ENCODE results near the gene HARS2.
"Not testable (repeated sequence)": the region's sequence is repeated elsewhere in the genome, so short reads cannot be mapped to it uniquely, and the experiment has no call there.

Gene HARS2, protein sequence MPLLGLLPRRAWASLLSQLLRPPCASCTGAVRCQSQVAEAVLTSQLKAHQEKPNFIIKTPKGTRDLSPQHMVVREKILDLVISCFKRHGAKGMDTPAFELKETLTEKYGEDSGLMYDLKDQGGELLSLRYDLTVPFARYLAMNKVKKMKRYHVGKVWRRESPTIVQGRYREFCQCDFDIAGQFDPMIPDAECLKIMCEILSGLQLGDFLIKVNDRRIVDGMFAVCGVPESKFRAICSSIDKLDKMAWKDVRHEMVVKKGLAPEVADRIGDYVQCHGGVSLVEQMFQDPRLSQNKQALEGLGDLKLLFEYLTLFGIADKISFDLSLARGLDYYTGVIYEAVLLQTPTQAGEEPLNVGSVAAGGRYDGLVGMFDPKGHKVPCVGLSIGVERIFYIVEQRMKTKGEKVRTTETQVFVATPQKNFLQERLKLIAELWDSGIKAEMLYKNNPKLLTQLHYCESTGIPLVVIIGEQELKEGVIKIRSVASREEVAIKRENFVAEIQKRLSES

DNA sequence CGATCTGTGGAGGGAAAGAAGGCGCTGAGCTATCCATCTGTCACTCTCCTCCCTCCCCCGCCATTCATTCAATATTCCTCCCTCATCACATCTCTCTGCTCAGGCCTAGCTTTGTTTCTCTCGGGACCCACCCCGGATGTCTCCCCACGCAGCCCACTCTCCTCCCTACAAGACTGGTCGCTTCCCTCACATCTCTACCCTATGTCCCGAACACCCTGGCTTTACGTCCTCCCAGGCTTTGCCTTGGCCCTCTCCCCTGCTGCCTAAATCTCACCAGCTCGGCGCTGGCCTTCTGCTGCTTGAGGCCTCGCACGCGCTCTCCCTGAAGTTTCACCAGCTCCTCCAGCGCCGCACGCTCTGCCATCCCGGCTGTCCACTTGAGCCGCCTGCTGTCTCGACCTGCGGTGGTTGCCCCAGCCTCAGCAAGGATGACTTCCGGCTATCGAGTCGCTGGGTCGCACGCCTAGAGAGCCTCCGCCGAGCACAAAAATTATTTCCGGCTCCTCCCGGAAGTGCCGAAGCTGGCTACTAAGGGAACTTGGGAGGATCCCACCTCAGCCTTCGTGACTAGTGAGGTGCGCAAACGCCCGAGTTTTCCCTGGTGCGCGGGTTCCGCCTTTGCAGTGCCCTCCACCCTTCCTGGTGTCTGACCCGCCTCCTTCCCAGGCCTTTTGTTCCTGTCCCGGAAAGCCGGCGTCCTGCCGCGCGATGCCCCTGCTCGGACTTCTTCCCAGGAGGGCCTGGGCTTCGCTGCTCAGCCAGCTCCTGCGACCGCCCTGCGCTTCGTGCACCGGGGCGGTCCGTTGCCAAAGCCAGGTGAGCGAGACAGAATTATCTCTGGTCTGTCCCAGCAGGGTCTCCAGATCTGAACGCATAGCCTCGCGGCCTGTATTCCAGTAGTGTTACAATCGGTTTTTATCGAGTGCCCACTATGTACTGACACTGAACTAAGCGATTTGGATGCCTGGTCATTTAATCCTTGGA, at the start of gene HARS2, which contains the start of gene HARS1:
Gene HARS2, plus strand, starts transcription at position 515 of the 984 bp plus-strand sequence. Its CDS starts 194 bp downstream, at position 709.
Gene HARS1, minus strand, starts transcription at position 430 of the 984 bp plus-strand sequence. Its CDS starts 66 bp downstream, at position 364.
- Histone ChIP-seq H3K9ac (ENCODE audit: low read length) (peak within 1 kb of the TSS; percentile 84), H3K36me3 (ENCODE audit: control insufficient read depth, insufficient read depth, low read length) (peaks cover 3% of the 10 kb centered on the region), H3K4me1 (ENCODE audit: control insufficient read depth, insufficient read depth, low read length) (peaks cover 12% of the 10 kb centered on the region), H3K27me3 (ENCODE audit: control insufficient read depth, insufficient read depth, low read length) (no peaks in the 10 kb centered on the region), H3K9me3 (ENCODE audit: control insufficient read depth, low read length) (no peaks in the 10 kb centered on the region), H3K4me3 (ENCODE audit: low read length) (peak within 1 kb of the TSS; percentile 79)

DNA sequence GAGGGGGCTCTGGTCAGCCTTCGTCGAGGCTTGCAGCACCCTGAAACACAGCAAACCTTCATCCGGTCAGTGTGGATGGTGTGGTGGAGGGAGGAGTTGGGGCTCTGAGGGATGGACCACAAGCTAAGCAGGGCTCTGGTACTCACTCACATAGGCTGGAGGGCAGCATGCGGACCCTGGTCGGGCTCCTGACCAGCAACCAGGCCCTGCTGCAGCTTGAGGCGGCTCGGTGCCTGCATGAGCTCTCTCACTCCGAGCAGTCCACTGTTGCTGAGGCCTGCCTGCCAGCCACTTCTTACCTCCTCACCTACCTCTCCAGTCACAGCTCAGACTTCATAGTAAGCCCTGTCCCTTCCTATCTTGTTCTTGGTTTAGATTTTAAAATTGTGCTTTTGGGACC, 49.5 kb upstream of the HARS2 start:
- Histone ChIP-seq H3K9me3 (ENCODE audit: control insufficient read depth, low read length) (no peaks in the 10 kb centered on the region), H3K36me3 (ENCODE audit: control insufficient read depth, insufficient read depth, low read length) (no peaks in the 10 kb centered on the region), H3K4me3 (ENCODE audit: low read length) (no peak overlapping the region), H3K9ac (ENCODE audit: low read length) (no peak overlapping the region), H3K27me3 (ENCODE audit: control insufficient read depth, insufficient read depth, low read length) (no peaks in the 10 kb centered on the region), H3K4me1 (ENCODE audit: control insufficient read depth, insufficient read depth, low read length) (peaks cover 11% of the 10 kb centered on the region)

DNA sequence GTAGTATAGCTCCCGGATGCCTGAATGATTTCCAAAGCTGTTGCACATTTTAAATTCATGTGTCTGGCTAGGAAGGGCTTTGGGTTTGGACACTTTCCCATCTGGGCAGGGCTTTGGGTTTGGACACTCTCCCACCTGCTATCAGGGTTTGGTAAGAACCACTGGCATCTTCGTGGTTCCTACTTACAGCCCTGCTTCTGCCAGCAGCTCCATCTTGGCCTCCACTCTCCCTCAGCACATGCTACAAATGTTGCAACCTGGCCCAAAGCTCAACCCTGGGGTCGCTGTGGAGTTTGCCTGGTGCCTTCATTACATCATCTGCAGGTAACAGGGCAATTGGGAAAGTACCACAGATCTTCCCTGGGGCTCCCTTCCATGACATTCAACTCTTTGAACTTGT, 48.5 kb upstream of the HARS2 start:
- H3K36me3 ChIP-seq (ENCODE audit: control insufficient read depth, insufficient read depth, low read length), result no peaks in the 10 kb centered on the region
- peaks cover 12% of the 10 kb centered on the region for H3K4me1 ChIP-seq (ENCODE audit: control insufficient read depth, insufficient read depth, low read length)
- H3K9me3 ChIP-seq (ENCODE audit: control insufficient read depth, low read length), result no peaks in the 10 kb centered on the region
- H3K4me3 ChIP-seq (ENCODE audit: low read length), result no peak overlapping the region
- H3K27me3 ChIP-seq (ENCODE audit: control insufficient read depth, insufficient read depth, low read length), result no peaks in the 10 kb centered on the region
- no peak overlapping the region for H3K9ac ChIP-seq (ENCODE audit: low read length)

DNA sequence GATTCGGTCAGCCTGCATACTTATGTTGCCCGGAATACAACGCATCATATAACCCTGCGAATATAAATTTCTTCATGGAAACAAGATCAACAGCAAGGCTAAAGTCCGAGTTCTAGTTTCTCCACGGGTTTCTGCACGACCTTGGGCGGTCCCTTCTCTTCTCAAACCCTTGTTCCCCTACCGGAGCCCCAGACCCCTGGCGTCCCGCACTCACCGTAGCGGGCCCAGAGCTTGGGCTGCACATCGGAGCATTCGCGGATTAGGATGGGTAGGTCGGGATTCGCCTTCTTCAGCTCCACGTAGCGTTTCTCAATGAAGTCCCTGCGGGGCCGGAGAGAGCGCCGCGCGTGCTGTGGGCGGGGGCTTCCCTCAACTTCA, 44.2 kb upstream of the HARS2 start:
- Histone ChIP-seq H3K36me3 (ENCODE audit: control insufficient read depth, insufficient read depth, low read length) (no peaks in the 10 kb centered on the region), H3K9me3 (ENCODE audit: control insufficient read depth, low read length) (no peaks in the 10 kb centered on the region), H3K9ac (ENCODE audit: low read length) (peak overlapping the region; percentile 85), H3K27me3 (ENCODE audit: control insufficient read depth, insufficient read depth, low read length) (no peaks in the 10 kb centered on the region), H3K4me3 (ENCODE audit: low read length) (peak overlapping the region; percentile 74), H3K4me1 (ENCODE audit: control insufficient read depth, insufficient read depth, low read length) (peaks cover 6% of the 10 kb centered on the region)

DNA sequence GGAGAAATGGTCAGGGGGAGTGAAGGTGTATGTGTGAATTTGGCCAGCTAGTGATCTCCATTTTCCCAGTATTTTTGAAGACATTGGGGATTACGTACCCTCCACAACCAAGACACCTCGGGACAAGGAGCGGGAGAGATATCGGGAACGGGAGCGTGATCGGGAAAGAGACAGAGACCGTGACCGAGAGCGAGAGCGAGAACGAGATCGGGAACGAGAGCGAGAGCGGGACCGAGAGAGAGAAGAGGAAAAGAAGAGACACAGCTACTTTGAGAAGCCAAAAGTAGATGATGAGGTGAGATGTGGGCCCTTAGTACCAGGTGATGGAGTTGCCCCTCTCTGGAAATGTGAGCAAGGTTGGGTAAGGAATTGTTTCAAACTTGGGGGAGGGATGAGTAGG, 32.4 kb upstream of the HARS2 start:
- Histone ChIP-seq H3K36me3 (ENCODE audit: control insufficient read depth, insufficient read depth, low read length) (peaks cover 13% of the 10 kb centered on the region), H3K9ac (ENCODE audit: low read length) (no peak overlapping the region), H3K27me3 (ENCODE audit: control insufficient read depth, insufficient read depth, low read length) (no peaks in the 10 kb centered on the region), H3K4me1 (ENCODE audit: control insufficient read depth, insufficient read depth, low read length) (no peaks in the 10 kb centered on the region), H3K4me3 (ENCODE audit: low read length) (no peak overlapping the region), H3K9me3 (ENCODE audit: control insufficient read depth, low read length) (no peaks in the 10 kb centered on the region)

DNA sequence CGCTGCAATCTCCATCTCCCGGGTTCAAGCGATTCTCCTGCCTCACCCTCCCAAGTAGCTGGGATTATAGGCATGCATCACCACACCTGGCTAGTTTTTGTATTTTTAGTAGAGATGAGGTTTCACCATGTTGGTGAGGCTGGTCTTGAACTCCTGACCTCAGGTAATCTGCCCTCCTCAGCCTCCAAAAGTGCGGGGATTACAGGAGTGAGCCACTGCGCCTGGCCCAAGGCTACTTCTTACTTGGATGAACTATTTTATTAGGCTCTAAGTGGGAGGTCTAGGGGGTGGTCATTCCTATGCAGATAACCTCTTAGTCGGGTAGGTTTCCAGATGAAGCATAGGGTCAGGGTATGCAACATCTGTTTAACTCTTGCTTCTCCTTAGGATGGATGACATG, 30.9 kb upstream of the HARS2 start:
- not testable (repeated sequence) for H3K27me3 ChIP-seq (ENCODE audit: control insufficient read depth, insufficient read depth, low read length); H3K4me1 ChIP-seq (ENCODE audit: control insufficient read depth, insufficient read depth, low read length); H3K9me3 ChIP-seq (ENCODE audit: control insufficient read depth, low read length); H3K9ac ChIP-seq (ENCODE audit: low read length); H3K4me3 ChIP-seq (ENCODE audit: low read length)
- H3K36me3 ChIP-seq (ENCODE audit: control insufficient read depth, insufficient read depth, low read length), result peaks cover 11% of the 10 kb centered on the region

DNA sequence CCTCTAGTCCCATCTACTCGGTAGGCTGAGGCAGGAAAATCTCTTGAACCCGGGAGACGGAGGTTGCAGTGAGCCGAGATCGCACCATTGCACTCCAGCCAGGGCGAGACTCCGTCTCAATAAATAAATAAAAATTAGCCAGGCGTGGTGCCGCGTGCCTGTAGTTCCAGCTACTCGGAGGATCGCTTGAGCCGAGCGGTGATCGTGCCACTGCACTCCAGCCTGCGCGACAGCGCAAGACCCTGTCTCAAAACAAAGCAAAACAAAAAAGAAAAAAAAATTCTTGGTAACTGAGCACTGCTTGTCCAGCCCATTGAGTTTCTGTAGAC, 27.3 kb upstream of the HARS2 start:
- H3K4me1 ChIP-seq (ENCODE audit: control insufficient read depth, insufficient read depth, low read length), result no peaks in the 10 kb centered on the region
- no peaks in the 10 kb centered on the region for H3K9me3 ChIP-seq (ENCODE audit: control insufficient read depth, low read length)
- peaks cover 13% of the 10 kb centered on the region for H3K36me3 ChIP-seq (ENCODE audit: control insufficient read depth, insufficient read depth, low read length)
- peak overlapping the region; percentile 68 for H3K9ac ChIP-seq (ENCODE audit: low read length)
- H3K4me3 ChIP-seq (ENCODE audit: low read length), result peak overlapping the region; percentile 87
- H3K27me3 ChIP-seq (ENCODE audit: control insufficient read depth, insufficient read depth, low read length), result no peaks in the 10 kb centered on the region

DNA sequence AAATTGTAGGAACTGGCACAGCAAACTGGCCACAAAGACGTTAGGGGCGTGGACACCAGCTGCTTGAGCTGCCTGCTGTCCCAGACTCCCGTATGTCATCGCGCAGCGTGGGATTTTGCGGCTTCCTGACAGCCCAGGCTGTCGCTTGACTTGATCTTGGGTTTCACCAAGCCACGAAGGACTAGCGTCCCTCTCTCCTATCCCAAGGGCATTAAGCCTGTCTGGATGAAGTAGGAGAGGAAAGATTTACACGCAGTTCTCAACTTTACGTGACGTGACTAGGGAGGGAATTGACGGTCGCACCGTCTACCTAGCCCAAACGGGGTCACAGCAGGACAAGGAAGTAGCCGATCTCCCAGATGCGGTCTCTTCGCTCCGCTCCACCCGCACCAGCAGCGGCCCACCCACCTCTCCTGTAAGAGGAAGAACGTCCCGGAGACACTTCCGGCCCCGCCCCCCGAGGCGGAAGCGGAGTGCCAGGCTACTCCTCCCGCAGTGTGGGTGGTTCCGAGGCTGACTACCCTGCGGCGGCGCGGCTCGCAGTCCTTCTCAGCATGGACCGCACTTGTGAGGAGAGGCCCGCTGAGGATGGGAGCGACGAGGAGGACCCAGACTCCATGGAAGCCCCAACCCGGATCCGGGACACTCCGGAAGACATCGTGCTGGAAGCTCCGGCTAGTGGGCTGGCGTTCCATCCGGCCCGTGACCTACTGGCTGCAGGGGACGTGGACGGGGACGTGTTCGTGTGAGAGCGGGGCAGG, 26.7 kb upstream of the HARS2 start, which contains the start of gene WDR55:
Gene WDR55, plus strand, starts transcription at position 546 of the 761 bp plus-strand sequence. Its CDS starts 9 bp downstream, at position 555.
- H3K27me3 ChIP-seq (ENCODE audit: control insufficient read depth, insufficient read depth, low read length), result no peaks in the 10 kb centered on the region
- H3K36me3 ChIP-seq (ENCODE audit: control insufficient read depth, insufficient read depth, low read length), result peaks cover 16% of the 10 kb centered on the region
- H3K4me3 ChIP-seq (ENCODE audit: low read length), result peak within 1 kb of the TSS; percentile 87

DNA sequence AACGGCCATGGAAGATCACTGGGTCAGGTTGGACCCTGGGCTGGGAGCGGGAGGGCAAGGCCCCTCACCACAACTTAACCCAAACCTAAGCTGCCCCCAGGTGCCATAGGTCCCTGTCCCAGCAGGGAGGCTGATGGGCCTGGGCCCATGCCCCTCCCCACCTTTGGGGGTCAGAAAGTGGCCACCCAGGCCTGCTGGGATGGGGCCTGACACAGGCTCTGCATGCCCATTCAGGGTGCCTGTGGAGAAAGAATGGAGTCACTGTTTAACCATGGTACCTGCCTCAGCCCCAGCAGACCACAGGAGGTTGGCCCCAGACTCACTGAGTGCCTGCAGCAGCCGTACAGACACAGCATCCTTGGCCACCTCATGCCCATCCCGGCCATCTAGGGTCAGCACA, 20.2 kb upstream of the HARS2 start:
- not testable (repeated sequence) for H3K4me3 ChIP-seq (ENCODE audit: low read length); H3K9me3 ChIP-seq (ENCODE audit: control insufficient read depth, low read length); H3K9ac ChIP-seq (ENCODE audit: low read length); H3K27me3 ChIP-seq (ENCODE audit: control insufficient read depth, insufficient read depth, low read length)
- Histone ChIP-seq H3K4me1 (ENCODE audit: control insufficient read depth, insufficient read depth, low read length) (peaks cover 13% of the 10 kb centered on the region), H3K36me3 (ENCODE audit: control insufficient read depth, insufficient read depth, low read length) (peaks cover 22% of the 10 kb centered on the region)

More for the DNA sequence above, 26.7 kb upstream of the HARS2 start, which contains the start of gene WDR55:
- Histone ChIP-seq H3K4me1 (ENCODE audit: control insufficient read depth, insufficient read depth, low read length) (no peaks in the 10 kb centered on the region), H3K9ac (ENCODE audit: low read length) (peak within 1 kb of the TSS; percentile 68), H3K9me3 (ENCODE audit: control insufficient read depth, low read length) (no peaks in the 10 kb centered on the region)

DNA sequence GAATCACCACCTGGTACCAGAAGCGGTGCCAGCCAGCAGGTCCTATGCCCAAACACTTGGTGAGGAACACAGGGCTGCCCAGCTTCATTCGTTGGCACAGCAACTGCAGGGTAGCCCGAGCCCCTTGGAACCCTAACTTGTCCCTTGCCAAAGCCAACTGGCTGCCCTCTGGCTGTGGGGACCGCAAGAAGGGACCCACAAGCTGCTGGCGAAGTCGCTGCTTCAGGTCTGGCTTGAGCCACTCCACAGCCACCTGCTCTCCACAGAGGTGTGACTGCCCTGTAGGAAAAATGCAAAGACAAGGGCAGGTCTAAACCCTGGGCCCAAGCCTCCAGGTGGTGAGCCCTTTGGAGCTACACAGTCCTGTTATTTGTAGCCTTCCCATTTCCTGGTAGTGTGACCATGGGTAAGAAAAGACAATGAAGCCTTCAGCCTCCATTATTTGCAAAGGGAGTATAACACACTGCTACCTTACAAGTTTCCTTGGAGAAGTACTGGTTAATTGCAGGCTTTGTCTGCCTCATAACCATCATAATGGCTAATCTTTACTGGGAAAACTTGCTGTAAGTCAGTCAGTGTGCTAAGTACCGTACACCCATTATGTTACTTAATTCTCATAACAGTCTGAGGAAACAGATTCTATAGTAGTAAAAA, 19.7 kb upstream of the HARS2 start:
- Histone ChIP-seq H3K9ac (ENCODE audit: low read length) (no peak overlapping the region), H3K4me1 (ENCODE audit: control insufficient read depth, insufficient read depth, low read length) (peaks cover 13% of the 10 kb centered on the region), H3K36me3 (ENCODE audit: control insufficient read depth, insufficient read depth, low read length) (peaks cover 22% of the 10 kb centered on the region), H3K4me3 (ENCODE audit: low read length) (no peak overlapping the region), H3K27me3 (ENCODE audit: control insufficient read depth, insufficient read depth, low read length) (no peaks in the 10 kb centered on the region), H3K9me3 (ENCODE audit: control insufficient read depth, low read length) (no peaks in the 10 kb centered on the region)

All from mucosa of stomach (tissue), 1 donor.